ENCODE data around the gene DCDC2B.
"Not testable (repeated sequence)": the region's sequence is repeated elsewhere in the genome, so short reads cannot be mapped to it uniquely, and the experiment has no call there.

DCDC2B gene

DNA sequence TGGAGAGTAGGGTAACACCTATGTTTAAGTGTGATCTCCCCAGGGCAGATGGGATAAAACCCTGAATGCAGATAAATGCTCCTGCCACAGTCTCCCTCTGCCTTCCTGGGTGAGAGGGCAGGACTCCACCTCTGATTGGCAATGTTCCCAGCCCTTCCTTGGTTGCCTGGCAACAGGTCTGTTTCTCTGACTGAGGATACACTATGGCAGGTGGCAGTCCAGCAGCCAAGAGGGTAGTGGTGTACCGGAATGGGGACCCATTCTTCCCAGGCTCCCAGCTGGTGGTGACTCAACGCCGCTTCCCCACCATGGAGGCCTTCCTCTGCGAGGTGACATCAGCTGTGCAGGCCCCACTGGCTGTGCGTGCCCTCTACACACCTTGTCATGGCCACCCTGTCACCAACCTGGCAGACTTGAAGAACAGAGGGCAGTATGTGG lies at the start of gene DCDC2B:
Gene DCDC2B (plus strand): TSS at position 199 of the 438 bp plus-strand sequence. CDS start 5 bp downstream, at position 204.
- in situ Hi-C loops (cut with HindIII; ENCODE audit: low pct_ligation_motif_present, low sequenced_read_pairs) = no loop called here
- H3K4me3 ChIP-seq (ENCODE audit: low read depth, low read length) = no peak within 1 kb of the TSS
- no peak within 1 kb of the TSS for H3K27ac ChIP-seq
- peaks cover 4% of the 10 kb centered on the region for H3K36me3 ChIP-seq (replicated peaks)
- DNase-seq = peak; percentile 31
- no peaks in the 10 kb centered on the region for H3K27me3 ChIP-seq (replicated peaks)
- TF ChIP-seq, protein P1, sequence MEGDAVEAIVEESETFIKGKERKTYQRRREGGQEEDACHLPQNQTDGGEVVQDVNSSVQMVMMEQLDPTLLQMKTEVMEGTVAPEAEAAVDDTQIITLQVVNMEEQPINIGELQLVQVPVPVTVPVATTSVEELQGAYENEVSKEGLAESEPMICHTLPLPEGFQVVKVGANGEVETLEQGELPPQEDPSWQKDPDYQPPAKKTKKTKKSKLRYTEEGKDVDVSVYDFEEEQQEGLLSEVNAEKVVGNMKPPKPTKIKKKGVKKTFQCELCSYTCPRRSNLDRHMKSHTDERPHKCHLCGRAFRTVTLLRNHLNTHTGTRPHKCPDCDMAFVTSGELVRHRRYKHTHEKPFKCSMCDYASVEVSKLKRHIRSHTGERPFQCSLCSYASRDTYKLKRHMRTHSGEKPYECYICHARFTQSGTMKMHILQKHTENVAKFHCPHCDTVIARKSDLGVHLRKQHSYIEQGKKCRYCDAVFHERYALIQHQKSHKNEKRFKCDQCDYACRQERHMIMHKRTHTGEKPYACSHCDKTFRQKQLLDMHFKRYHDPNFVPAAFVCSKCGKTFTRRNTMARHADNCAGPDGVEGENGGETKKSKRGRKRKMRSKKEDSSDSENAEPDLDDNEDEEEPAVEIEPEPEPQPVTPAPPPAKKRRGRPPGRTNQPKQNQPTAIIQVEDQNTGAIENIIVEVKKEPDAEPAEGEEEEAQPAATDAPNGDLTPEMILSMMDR (IDR thresholded peaks at IDR 0.05; ENCODE audit: low read depth, low read length, missing control alignments) = no peak

- no peak for DNase-seq
- no peak overlapping the region for H3K4me3 ChIP-seq (ENCODE audit: low read depth, low read length)
- H3K27me3 ChIP-seq (replicated peaks) = no peaks in the 10 kb centered on the region
- TF ChIP-seq, protein P1 (IDR thresholded peaks at IDR 0.05; ENCODE audit: low read depth, low read length, missing control alignments) = no peak
- in situ Hi-C loops (cut with HindIII; ENCODE audit: low pct_ligation_motif_present, low sequenced_read_pairs) = no loop called here
- H3K27ac ChIP-seq = no peak overlapping the region
- H3K36me3 ChIP-seq (replicated peaks) = peaks cover 69% of the 10 kb centered on the region
Measured at GRCh38 chr1:32159189-32159588, 49.7 kb upstream of the DCDC2B start.

DNA sequence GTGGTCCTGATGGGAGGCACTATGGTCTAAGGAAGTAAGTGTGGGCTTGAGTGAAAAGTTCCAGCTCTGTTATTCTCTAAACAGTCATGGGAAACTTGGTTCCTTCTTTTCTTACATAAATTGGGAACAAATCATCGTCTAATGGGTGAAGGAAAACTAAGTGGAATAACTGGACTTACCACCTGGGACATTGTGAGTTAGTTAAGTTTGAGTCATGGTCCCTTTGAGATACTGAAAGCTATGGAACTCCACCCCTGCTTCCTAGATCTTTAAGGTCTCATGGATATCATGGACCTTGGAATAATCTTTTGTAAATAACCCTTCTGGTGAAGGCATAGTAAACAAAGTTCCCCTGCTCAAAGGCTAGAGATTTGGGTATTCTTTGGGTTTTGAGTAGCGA lies 45.5 kb upstream of the DCDC2B start:
- in situ Hi-C loops (cut with HindIII; ENCODE audit: low pct_ligation_motif_present, low sequenced_read_pairs) = no loop called here
- no peaks in the 10 kb centered on the region for H3K27me3 ChIP-seq (replicated peaks)
- no peak overlapping the region for H3K4me3 ChIP-seq (ENCODE audit: low read depth, low read length)
- H3K36me3 ChIP-seq (replicated peaks) = peaks cover 62% of the 10 kb centered on the region
- TF ChIP-seq, protein P1 (IDR thresholded peaks at IDR 0.05; ENCODE audit: low read depth, low read length, missing control alignments) = no peak
- no peak for DNase-seq
- H3K27ac ChIP-seq = no peak overlapping the region

DNA sequence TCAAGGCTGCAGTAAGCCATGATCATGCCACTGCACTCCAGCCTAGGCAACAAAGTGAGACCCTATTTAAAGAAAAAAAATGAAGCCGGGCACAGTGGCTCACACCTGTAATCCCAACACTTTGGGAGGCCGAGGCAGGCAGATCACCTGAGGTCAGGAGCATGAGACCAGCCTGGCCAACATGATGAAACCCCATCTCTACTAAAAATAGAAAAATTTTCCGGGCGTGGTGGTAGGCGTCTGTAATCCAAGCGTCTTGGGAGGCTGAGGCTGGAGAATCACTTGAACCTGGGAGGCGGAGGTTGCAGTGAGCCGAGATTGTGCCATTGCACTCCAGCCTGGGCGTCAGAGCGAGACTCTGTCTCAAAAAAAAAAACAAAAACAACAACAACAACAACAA lies 43.3 kb upstream of the DCDC2B start:
- H3K27ac ChIP-seq; H3K4me3 ChIP-seq (ENCODE audit: low read depth, low read length); DNase-seq; H3K27me3 ChIP-seq (replicated peaks); in situ Hi-C loops (cut with HindIII; ENCODE audit: low pct_ligation_motif_present, low sequenced_read_pairs): not testable (repeated sequence)
- peaks cover 56% of the 10 kb centered on the region for H3K36me3 ChIP-seq (replicated peaks)

DNA sequence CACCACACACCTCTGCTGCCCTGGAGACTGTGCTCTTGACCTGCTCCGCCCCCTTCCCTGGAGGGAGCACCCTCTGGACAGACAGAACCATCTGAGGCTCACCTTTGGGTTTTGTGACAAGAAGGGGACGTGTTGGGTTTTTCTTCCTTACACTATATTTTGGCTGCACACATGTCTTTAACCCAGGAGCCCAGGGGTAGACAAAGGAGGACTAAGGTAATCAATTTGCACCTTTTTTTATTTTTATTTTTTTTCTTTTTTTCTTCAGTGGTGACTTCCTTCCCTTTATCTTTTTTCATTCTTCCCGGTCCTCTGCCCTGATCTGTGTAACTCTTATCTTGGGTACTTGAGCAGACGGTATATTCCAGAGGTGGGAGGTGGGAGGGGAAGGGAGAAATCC lies 37.9 kb upstream of the DCDC2B start:
- H3K4me3 ChIP-seq (ENCODE audit: low read depth, low read length) = no peak overlapping the region
- H3K27ac ChIP-seq = no peak overlapping the region
- no peak for DNase-seq
- in situ Hi-C loops (cut with HindIII; ENCODE audit: low pct_ligation_motif_present, low sequenced_read_pairs) = no loop called here
- H3K27me3 ChIP-seq (replicated peaks) = no peaks in the 10 kb centered on the region
- TF ChIP-seq, protein P1 (IDR thresholded peaks at IDR 0.05; ENCODE audit: low read depth, low read length, missing control alignments) = no peak
- peaks cover 59% of the 10 kb centered on the region for H3K36me3 ChIP-seq (replicated peaks)

GRCh38 chr1:32172621-32173245 lies 36.2 kb upstream of the DCDC2B start:
- no peaks in the 10 kb centered on the region for H3K27me3 ChIP-seq (replicated peaks)
- in situ Hi-C loops (cut with HindIII; ENCODE audit: low pct_ligation_motif_present, low sequenced_read_pairs) = no loop called here
- TF ChIP-seq, protein P1 (IDR thresholded peaks at IDR 0.05; ENCODE audit: low read depth, low read length, missing control alignments) = no peak
- no peak for DNase-seq
- H3K36me3 ChIP-seq (replicated peaks) = peaks cover 47% of the 10 kb centered on the region
- H3K4me3 ChIP-seq (ENCODE audit: low read depth, low read length) = no peak overlapping the region
- H3K27ac ChIP-seq = no peak overlapping the region
